B cell (primary cell): ENCODE results near the gene RNF135. TPM values are rescaled to one million over a fixed set of nuclear protein-coding genes. Genes with fewer than 3 reads are reported as not detected.

Source experiments
- ATAC-seq: fragments of 200-7000 bp; cut with Tn5 transposase; one replicate; pipeline ENCODE4 v1.10.0; 2021; ENCODE audit warnings: low read depth, mild to moderate bottlenecking, moderate number of reproducible peaks, moderate library complexity
- CTCF ChIA-PET: fragments of 350-600 bp; sonication (Branson Sonifier 250); formaldehyde crosslinking; loops from one replicate; lab custom pipeline; 2021; ENCODE audit warnings: antibody characterized with exemption, inconsistent platforms; lab: Charles Lee
- POLR2A ChIA-PET: fragments of 350-600 bp; sonication (Branson Sonifier 250); formaldehyde crosslinking; loops from one replicate; lab custom pipeline; 2021; ENCODE audit warnings: antibody characterized with exemption; lab: Charles Lee
- DNase-seq: peaks from one replicate; pipeline ENCODE4 v3.0.0; 2013
- H2AFZ ChIP-seq: 2 replicates; pipeline ENCODE4 v1.6.1; 2012; ENCODE audit warnings: mild to moderate bottlenecking, low read depth, low read length; ENCODE audit not compliant: insufficient read depth, poor library complexity, severe bottlenecking
- H3K27ac ChIP-seq, 2 donors: 1 replicate in 1 of 2; 2 replicates in 1 of 2; pipeline ENCODE4 v1.5.1; 2012 to 2013; ENCODE audit warnings: low read length in 2 of 2, mild to moderate bottlenecking in 2 of 2, moderate library complexity in 1 of 2
- H3K27me3 ChIP-seq, 4 experiments: fragments of 200-600 bp in 1 of 4; sonication (generic) in 1 of 4; replicated peaks in 1 of 4; 1 replicate in 2 of 4; 2 replicates in 2 of 4; pipeline versions ENCODE4 v1.6.1 to v1.7.0; 2013 to 2016; ENCODE audit warnings: low read length in 3 of 4, mild to moderate bottlenecking in 2 of 4, mixed read lengths in 1 of 4, moderate library complexity in 1 of 4; ENCODE audit not compliant: insufficient read depth in 4 of 4, control insufficient read depth in 3 of 4; ENCODE audit errors: control extremely low read depth in 1 of 4
- H3K36me3 ChIP-seq, 2 experiments: replicated peaks in 1 of 2; 1 replicate in 1 of 2; 2 replicates in 1 of 2; pipeline versions ENCODE4 v1.6.1 to v1.7.1; 2013; ENCODE audit warnings: low read length in 1 of 2; ENCODE audit not compliant: insufficient read depth in 2 of 2, control insufficient read depth in 1 of 2; ENCODE audit errors: control extremely low read depth in 1 of 2, extremely low read depth in 1 of 2
- H3K4me1 ChIP-seq, 2 donors: fragments of 200-600 bp in 1 of 2; sonication (generic) in 1 of 2; 1 replicate in 1 of 2; 2 replicates in 1 of 2; pipeline versions ENCODE4 v1.5.1 to v1.6.1; 2013 to 2017; ENCODE audit warnings: low read length in 2 of 2; ENCODE audit not compliant: control insufficient read depth in 2 of 2, insufficient read depth in 2 of 2
- H3K4me2 ChIP-seq: replicated peaks from 2 replicates; pipeline ENCODE3; 2012; ENCODE audit warnings: mild to moderate bottlenecking, low read depth, low read length; ENCODE audit not compliant: poor library complexity, severe bottlenecking
- H3K4me3 ChIP-seq, 5 experiments: fragments of 200-600 bp in 1 of 5; sonication (generic) in 1 of 5; 1 replicate in 3 of 5; 2 replicates in 2 of 5; pipeline versions ENCODE4 v1.5.1 to v1.7.0; 2011 to 2016; ENCODE audit warnings: low read length in 4 of 5, mild to moderate bottlenecking in 4 of 5, low read depth in 2 of 5, control low read depth in 1 of 5, moderate library complexity in 1 of 5; ENCODE audit not compliant: insufficient read depth in 1 of 5; ENCODE audit errors: control extremely low read depth in 1 of 5, extremely low read depth in 1 of 5
- H3K79me2 ChIP-seq: fragments of 200-600 bp; sonication (generic); one replicate; pipeline ENCODE4 v1.6.0; 2016; ENCODE audit warnings: low read length; ENCODE audit not compliant: control insufficient read depth, insufficient read depth
- H3K9ac ChIP-seq: fragments of 200-600 bp; sonication (generic); 2 replicates; pipeline ENCODE4 v1.6.1; 2017; ENCODE audit warnings: mild to moderate bottlenecking, low read length, moderate library complexity
- H3K9me3 ChIP-seq, 3 donors: one replicate each; pipeline versions ENCODE4 v1.6.1 to v1.7.1; 2013; ENCODE audit warnings: low read length in 2 of 3; ENCODE audit not compliant: control insufficient read depth in 2 of 3, insufficient read depth in 1 of 3; ENCODE audit errors: control extremely low read depth in 1 of 3
- H4K20me1 ChIP-seq: 2 replicates; pipeline ENCODE4 v1.6.0; 2012; ENCODE audit warnings: mild to moderate bottlenecking, low read length; ENCODE audit not compliant: insufficient read depth, control insufficient read depth, poor library complexity, severe bottlenecking
- H3K27ac Mint-ChIP-seq: one replicate; pipeline ENCODE4 v1.8.0; 2021; ENCODE audit warnings: mixed read lengths
- H3K27me3 Mint-ChIP-seq: one replicate; pipeline ENCODE4 v1.8.0; 2021; ENCODE audit warnings: mixed read lengths
- H3K4me1 Mint-ChIP-seq: one replicate; pipeline ENCODE4 v1.8.0; 2021; ENCODE audit warnings: mixed read lengths
- H3K4me3 Mint-ChIP-seq: one replicate; pipeline ENCODE4 v1.8.0; 2021; ENCODE audit warnings: mixed read lengths
- H3K9me3 Mint-ChIP-seq: one replicate; pipeline ENCODE4 v1.8.0; 2022; ENCODE audit warnings: mixed read lengths; ENCODE audit not compliant: insufficient read depth
- EZH2 ChIP-seq: IDR thresholded peaks from 2 replicates; pipeline ENCODE4 v1.6.1; 2012; ENCODE audit warnings: borderline replicate concordance, low read depth, mild to moderate bottlenecking, moderate library complexity, low read length; ENCODE audit not compliant: insufficient read depth, poor library complexity, severe bottlenecking
- WGBS: methylation state at CpG from one replicate; pipeline ENCODE4 v1.1.5; 2013; ENCODE audit warnings: missing lambda C conversion rate; ENCODE audit not compliant: insufficient coverage; 5-methylcytosine and 5-hydroxymethylcytosine counted together
- intact Hi-C: fragments of 100-400 bp; cut with micrococcal nuclease; formaldehyde crosslinking; loops from one replicate; pipeline ENCODE4 v1.10.0; 2022
- polyA plus RNA-seq: library from polyadenylated mRNA; depleted of rRNA; stranded (reverse); fragments of >200 nt; gene quantifications from 2 replicates; pipeline ENCODE4 v1.2.3, GENCODE V29; 2012
- total RNA-seq, 2 donors: library from RNA; stranded (reverse); fragments of 120-200 nt in 1 of 2; gene quantifications; 1 replicate in 1 of 2; 2 replicates in 1 of 2; pipeline versions ENCODE4 v1.2.3 to v1.2.4, GENCODE V29; 2013 to 2022
- TF ChIP-seq, protein P1 (sequence below): fragments of 200-600 bp; IDR thresholded peaks from one replicate; pipeline ENCODE4 v1.8.0; 2022; ENCODE audit warnings: antibody characterized with exemption, mild to moderate bottlenecking

The RNF135 gene
- total and polyA plus RNA-seq, 2 donors (not counting 1 experiment from before 2014, with no cell fraction given): 23.4 to 24.2 TPM

DNA sequence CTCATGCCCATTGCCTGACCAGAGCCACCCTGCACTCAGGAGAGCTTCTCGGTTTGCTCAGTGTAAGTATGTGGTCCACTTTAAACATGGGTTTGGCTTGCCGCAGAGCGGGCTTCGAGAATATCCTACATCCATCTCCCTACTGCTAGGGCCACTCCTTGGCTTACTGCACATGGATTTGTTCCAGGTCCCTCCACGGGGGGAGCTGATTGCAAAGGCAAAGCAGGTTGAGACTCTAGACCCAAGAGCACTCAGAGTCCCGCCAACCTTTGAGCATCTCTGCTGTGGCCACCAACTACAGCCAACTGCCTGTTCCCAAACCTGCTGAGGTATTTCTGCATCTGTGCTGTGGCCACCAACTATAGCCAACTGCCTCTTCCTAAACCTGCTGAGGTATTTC lies 26.4 kb downstream of the RNF135 start:
- Histone ChIP-seq H3K27me3 (no peaks in the 10 kb centered on the region), H3K4me1 (no peaks in the 10 kb centered on the region), H3K4me3 (no peak overlapping the region), H3K36me3 (peaks cover 15 to 44% of the 10 kb centered on the region in 2 experiments), H3K79me2 (no peaks in the 10 kb centered on the region), H3K9me3 (no peaks in the 10 kb centered on the region), H2AFZ (no peak overlapping the region), H3K27ac (no peak overlapping the region), H3K4me2 (no peak overlapping the region), H3K9ac (no peak overlapping the region), H4K20me1 (no peaks in the 10 kb centered on the region)
- WGBS: 94% methylated on average over 6 of the region's 6 CpGs
- no peaks in the 10 kb centered on the region for H3K9me3 Mint-ChIP-seq
- no peak for TF ChIP-seq EZH2
- no peaks in the 10 kb centered on the region for H3K4me1 Mint-ChIP-seq
- ATAC-seq: no peak
- DNase-seq: no peak
- intact Hi-C loops: no loop called here
- H3K4me3 Mint-ChIP-seq: no peak overlapping the region
- CTCF ChIA-PET: interaction anchor here (1.0 kb wide), 1 partner anchor 11 kb away, joined by 4 read pairs; no protein-coding TSS in a partner anchor
- POLR2A ChIA-PET: no interaction called here
- H3K27ac Mint-ChIP-seq: no peak overlapping the region
- H3K27me3 Mint-ChIP-seq: no peaks in the 10 kb centered on the region

DNA sequence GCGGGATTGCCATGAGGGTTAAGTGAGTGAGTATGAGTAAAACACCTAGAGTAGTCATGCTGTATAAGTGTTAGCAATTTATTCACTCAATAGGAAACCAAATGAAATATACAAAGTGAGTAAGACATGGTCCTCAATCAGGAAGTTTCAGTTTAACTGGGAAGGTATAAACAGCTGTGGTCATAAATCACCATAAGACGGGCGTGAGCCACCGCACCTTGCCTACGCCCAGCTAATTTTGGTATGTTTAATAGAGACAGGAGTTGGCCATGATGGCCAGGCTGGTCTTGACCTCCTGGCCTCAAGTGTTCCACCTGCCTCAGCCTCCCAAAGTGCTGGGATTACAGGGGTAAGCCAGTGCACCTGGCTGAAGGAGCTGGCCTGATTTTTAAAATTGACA lies 27.0 kb downstream of the RNF135 start:
- Histone ChIP-seq H2AFZ (no peak overlapping the region), H3K27me3 (no peaks in the 10 kb centered on the region), H4K20me1 (no peaks in the 10 kb centered on the region), H3K36me3 (peaks cover 15 to 47% of the 10 kb centered on the region in 2 experiments), H3K9ac (no peak overlapping the region), H3K27ac (no peak overlapping the region), H3K4me2 (no peak overlapping the region), H3K4me1 (no peaks in the 10 kb centered on the region), H3K79me2 (no peaks in the 10 kb centered on the region), H3K9me3 (no peaks in the 10 kb centered on the region), H3K4me3 (no peak overlapping the region)
- H3K27ac Mint-ChIP-seq: no peak overlapping the region
- no peak for ATAC-seq
- no peak overlapping the region for H3K4me3 Mint-ChIP-seq
- no peaks in the 10 kb centered on the region for H3K4me1 Mint-ChIP-seq
- no peak for TF ChIP-seq EZH2
- TF ChIP-seq, protein P1, sequence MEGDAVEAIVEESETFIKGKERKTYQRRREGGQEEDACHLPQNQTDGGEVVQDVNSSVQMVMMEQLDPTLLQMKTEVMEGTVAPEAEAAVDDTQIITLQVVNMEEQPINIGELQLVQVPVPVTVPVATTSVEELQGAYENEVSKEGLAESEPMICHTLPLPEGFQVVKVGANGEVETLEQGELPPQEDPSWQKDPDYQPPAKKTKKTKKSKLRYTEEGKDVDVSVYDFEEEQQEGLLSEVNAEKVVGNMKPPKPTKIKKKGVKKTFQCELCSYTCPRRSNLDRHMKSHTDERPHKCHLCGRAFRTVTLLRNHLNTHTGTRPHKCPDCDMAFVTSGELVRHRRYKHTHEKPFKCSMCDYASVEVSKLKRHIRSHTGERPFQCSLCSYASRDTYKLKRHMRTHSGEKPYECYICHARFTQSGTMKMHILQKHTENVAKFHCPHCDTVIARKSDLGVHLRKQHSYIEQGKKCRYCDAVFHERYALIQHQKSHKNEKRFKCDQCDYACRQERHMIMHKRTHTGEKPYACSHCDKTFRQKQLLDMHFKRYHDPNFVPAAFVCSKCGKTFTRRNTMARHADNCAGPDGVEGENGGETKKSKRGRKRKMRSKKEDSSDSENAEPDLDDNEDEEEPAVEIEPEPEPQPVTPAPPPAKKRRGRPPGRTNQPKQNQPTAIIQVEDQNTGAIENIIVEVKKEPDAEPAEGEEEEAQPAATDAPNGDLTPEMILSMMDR: no peak
- ChIA-PET POLR2A (no interaction called here), CTCF (interaction anchor here (1.0 kb wide), 1 partner anchor 219 kb away, joined by 3 read pairs; no protein-coding TSS in a partner anchor)
- intact Hi-C loops: no loop called here
- DNase-seq: no peak
- no peaks in the 10 kb centered on the region for H3K9me3 Mint-ChIP-seq
- 100% methylated on average over 4 of the region's 5 CpGs for WGBS
- no peaks in the 10 kb centered on the region for H3K27me3 Mint-ChIP-seq
